WTC11 (cell line): ENCODE measurements around the gene MYO18A. TPM values are rescaled to one million over a fixed set of nuclear protein-coding genes. Genes with fewer than 3 reads are reported as not detected.

Source experiments
- ATAC-seq: fragments of 200-7000 bp; cut with Tn5 transposase; 2 replicates; pipeline ENCODE4 v1.10.0; 2021; ENCODE audit warnings: mild to moderate bottlenecking, moderate library complexity
- CTCF ChIA-PET: fragments of 300-600 bp; sonication (Branson Sonifier 250); formaldehyde crosslinking; loops from one replicate; lab custom pipeline; 2021; ENCODE audit warnings: antibody characterized with exemption; lab: Charles Lee
- POLR2A ChIA-PET: fragments of 350-600 bp; sonication (Branson Sonifier 250); formaldehyde crosslinking; loops from one replicate; lab custom pipeline; 2021; ENCODE audit warnings: antibody characterized with exemption; lab: Charles Lee
- DNase-seq: peaks from one replicate; pipeline ENCODE4 v3.0.0; 2021; ENCODE audit warnings: low spot score
- H3K27ac Mint-ChIP-seq: 2 replicates; pipeline ENCODE4 v1.8.0; 2021; ENCODE audit warnings: mixed read lengths
- H3K27me3 Mint-ChIP-seq: 2 replicates; pipeline ENCODE4 v1.8.0; 2021; ENCODE audit warnings: low read depth, mild to moderate bottlenecking, moderate library complexity, mixed read lengths
- H3K36me3 Mint-ChIP-seq: 2 replicates; pipeline ENCODE4 v1.8.0; 2021; ENCODE audit warnings: mixed read lengths
- H3K4me1 Mint-ChIP-seq: 2 replicates; pipeline ENCODE4 v1.8.0; 2022; ENCODE audit warnings: mixed read lengths
- H3K4me3 Mint-ChIP-seq: 2 replicates; pipeline ENCODE4 v1.8.0; 2021; ENCODE audit warnings: mild to moderate bottlenecking, moderate library complexity, mixed read lengths
- H3K9me3 Mint-ChIP-seq: 2 replicates; pipeline ENCODE4 v1.8.0; 2021; ENCODE audit warnings: mixed read lengths
- CREB1 ChIP-seq: sonication (generic); formaldehyde crosslinking; IDR thresholded peaks from 2 replicates; pipeline ENCODE4 v1.8.0; 2023; ENCODE audit warnings: mild to moderate bottlenecking, missing genetic modification reagents
- EMX1 ChIP-seq: fragments of 250-450 bp; sonication (Bioruptor Pico); IDR thresholded peaks from 2 replicates; pipeline ENCODE4 v1.8.0; 2021; ENCODE audit warnings: mild to moderate bottlenecking
- ETV6 ChIP-seq: sonication (generic); formaldehyde crosslinking; IDR thresholded peaks from 2 replicates; pipeline ENCODE4 v1.8.1; 2022; ENCODE audit warnings: mild to moderate bottlenecking, missing genetic modification reagents
- FOXP4 ChIP-seq: sonication (generic); formaldehyde crosslinking; IDR thresholded peaks from 2 replicates; pipeline ENCODE4 v1.8.0; 2022; ENCODE audit warnings: mild to moderate bottlenecking, missing genetic modification reagents
- HMGXB4 ChIP-seq: sonication (generic); formaldehyde crosslinking; IDR thresholded peaks from 2 replicates; pipeline ENCODE4 v1.8.1; 2023; ENCODE audit warnings: mild to moderate bottlenecking, moderate library complexity, missing genetic modification reagents
- IRF1 ChIP-seq: sonication (generic); formaldehyde crosslinking; IDR thresholded peaks from 2 replicates; pipeline ENCODE4 v1.8.0; 2023; ENCODE audit warnings: missing genetic modification reagents
- MYBL2 ChIP-seq: sonication (generic); formaldehyde crosslinking; IDR thresholded peaks from 2 replicates; pipeline ENCODE4 v1.8.1; 2023; ENCODE audit warnings: mild to moderate bottlenecking, moderate library complexity, missing genetic modification reagents
- NFATC4 ChIP-seq: fragments of 250-450 bp; sonication (Bioruptor Pico); IDR thresholded peaks from 2 replicates; pipeline ENCODE4 v1.9.0; 2021; ENCODE audit warnings: mild to moderate bottlenecking
- NFE2L1 ChIP-seq: sonication (generic); formaldehyde crosslinking; IDR thresholded peaks from 2 replicates; pipeline ENCODE4 v1.8.1; 2023; ENCODE audit warnings: missing genetic modification reagents
- OVOL2 ChIP-seq: fragments of 250-450 bp; sonication (Bioruptor Pico); IDR thresholded peaks from 2 replicates; pipeline ENCODE4 v1.9.0; 2021; ENCODE audit warnings: mild to moderate bottlenecking, borderline replicate concordance
- SMAD3 ChIP-seq: sonication (generic); formaldehyde crosslinking; IDR thresholded peaks from 2 replicates; pipeline ENCODE4 v1.8.0; 2022; ENCODE audit warnings: missing genetic modification reagents, mild to moderate bottlenecking, borderline replicate concordance
- TCF7 ChIP-seq: sonication (generic); formaldehyde crosslinking; IDR thresholded peaks from 2 replicates; pipeline ENCODE4 v1.8.0; 2022; ENCODE audit warnings: mild to moderate bottlenecking, low read depth, missing genetic modification reagents, moderate library complexity
- ZNF416 ChIP-seq: fragments of 250-450 bp; sonication (Bioruptor Pico); IDR thresholded peaks from 2 replicates; pipeline ENCODE4 v1.9.0; 2021; ENCODE audit warnings: mild to moderate bottlenecking, inconsistent platforms
- total RNA-seq: library from RNA; stranded (reverse); gene quantifications from 3 replicates; pipeline ENCODE4 v1.2.3, GENCODE V29; 2021
- TF ChIP-seq, protein P1 (sequence below): sonication (generic); formaldehyde crosslinking; IDR thresholded peaks from 2 replicates; pipeline ENCODE4 v1.8.1; 2022; ENCODE audit warnings: low read depth, missing genetic modification reagents, borderline replicate concordance
- TF ChIP-seq, protein P2 (sequence below): sonication (generic); formaldehyde crosslinking; IDR thresholded peaks from 2 replicates; pipeline ENCODE4 v1.8.1; 2023; ENCODE audit warnings: mild to moderate bottlenecking, missing genetic modification reagents
- TF ChIP-seq, protein P3 (sequence below): sonication (generic); formaldehyde crosslinking; IDR thresholded peaks from 2 replicates; pipeline ENCODE4 v1.8.0; 2023; ENCODE audit warnings: missing genetic modification reagents, mild to moderate bottlenecking, borderline replicate concordance

Gene MYO18A
- total RNA-seq, 1 experiment from 2014 or later: 54.9 TPM

GRCh38 chr17:29140051-29140621, 40.1 kb downstream of the MYO18A start:
- ChIA-PET CTCF (interaction anchor here (0.6 to 5.7 kb wide), 14 partner anchors 8 to 477 kb away, joined by 3 to 79 read pairs (median 4); partner anchors contain the start of gene MYO18A), POLR2A (interaction anchor here (0.9 kb wide), 1 partner anchor 152 kb away, joined by 3 read pairs; no protein-coding TSS in a partner anchor)
- no peaks in the 10 kb centered on the region for H3K27me3 Mint-ChIP-seq
- peaks cover 34% of the 10 kb centered on the region for H3K4me1 Mint-ChIP-seq
- no peak overlapping the region for H3K4me3 Mint-ChIP-seq
- no peaks in the 10 kb centered on the region for H3K9me3 Mint-ChIP-seq
- DNase-seq (peak; percentile 83), ATAC-seq (peak; percentile 88)
- no peaks in the 10 kb centered on the region for H3K36me3 Mint-ChIP-seq
- peak overlapping the region; percentile 69; the same call in 1 of the 2 replicates for H3K27ac Mint-ChIP-seq
- TF ChIP-seq NFATC4 (CRISPR knock-in tag) (no peak), OVOL2 (CRISPR knock-in tag) (no peak), IRF1 (CRISPR knock-in tag) (no peak), TCF7 (no peak), FOXP4 (CRISPR knock-in tag) (no peak), ETV6 (CRISPR knock-in tag) (no peak), HMGXB4 (CRISPR knock-in tag) (no peak), SMAD3 (CRISPR knock-in tag) (no peak), NFE2L1 (CRISPR knock-in tag) (no peak)
- TF ChIP-seq, protein P1, sequence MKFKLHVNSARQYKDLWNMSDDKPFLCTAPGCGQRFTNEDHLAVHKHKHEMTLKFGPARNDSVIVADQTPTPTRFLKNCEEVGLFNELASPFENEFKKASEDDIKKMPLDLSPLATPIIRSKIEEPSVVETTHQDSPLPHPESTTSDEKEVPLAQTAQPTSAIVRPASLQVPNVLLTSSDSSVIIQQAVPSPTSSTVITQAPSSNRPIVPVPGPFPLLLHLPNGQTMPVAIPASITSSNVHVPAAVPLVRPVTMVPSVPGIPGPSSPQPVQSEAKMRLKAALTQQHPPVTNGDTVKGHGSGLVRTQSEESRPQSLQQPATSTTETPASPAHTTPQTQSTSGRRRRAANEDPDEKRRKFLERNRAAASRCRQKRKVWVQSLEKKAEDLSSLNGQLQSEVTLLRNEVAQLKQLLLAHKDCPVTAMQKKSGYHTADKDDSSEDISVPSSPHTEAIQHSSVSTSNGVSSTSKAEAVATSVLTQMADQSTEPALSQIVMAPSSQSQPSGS (CRISPR knock-in tag): no peak
- TF ChIP-seq, protein P2, sequence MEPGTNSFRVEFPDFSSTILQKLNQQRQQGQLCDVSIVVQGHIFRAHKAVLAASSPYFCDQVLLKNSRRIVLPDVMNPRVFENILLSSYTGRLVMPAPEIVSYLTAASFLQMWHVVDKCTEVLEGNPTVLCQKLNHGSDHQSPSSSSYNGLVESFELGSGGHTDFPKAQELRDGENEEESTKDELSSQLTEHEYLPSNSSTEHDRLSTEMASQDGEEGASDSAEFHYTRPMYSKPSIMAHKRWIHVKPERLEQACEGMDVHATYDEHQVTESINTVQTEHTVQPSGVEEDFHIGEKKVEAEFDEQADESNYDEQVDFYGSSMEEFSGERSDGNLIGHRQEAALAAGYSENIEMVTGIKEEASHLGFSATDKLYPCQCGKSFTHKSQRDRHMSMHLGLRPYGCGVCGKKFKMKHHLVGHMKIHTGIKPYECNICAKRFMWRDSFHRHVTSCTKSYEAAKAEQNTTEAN (CRISPR knock-in tag): no peak

- H3K27me3 Mint-ChIP-seq: no peaks in the 10 kb centered on the region
- ChIA-PET CTCF (interaction anchor here (1.0 to 5.7 kb wide), 8 partner anchors 7 to 174 kb away, joined by 3 to 79 read pairs (median 9); partner anchors contain the start of gene MYO18A), POLR2A (no interaction called here)
- H3K9me3 Mint-ChIP-seq: no peaks in the 10 kb centered on the region
- DNase-seq: no peak
- H3K36me3 Mint-ChIP-seq: no peaks in the 10 kb centered on the region
- TF ChIP-seq, protein P3, sequence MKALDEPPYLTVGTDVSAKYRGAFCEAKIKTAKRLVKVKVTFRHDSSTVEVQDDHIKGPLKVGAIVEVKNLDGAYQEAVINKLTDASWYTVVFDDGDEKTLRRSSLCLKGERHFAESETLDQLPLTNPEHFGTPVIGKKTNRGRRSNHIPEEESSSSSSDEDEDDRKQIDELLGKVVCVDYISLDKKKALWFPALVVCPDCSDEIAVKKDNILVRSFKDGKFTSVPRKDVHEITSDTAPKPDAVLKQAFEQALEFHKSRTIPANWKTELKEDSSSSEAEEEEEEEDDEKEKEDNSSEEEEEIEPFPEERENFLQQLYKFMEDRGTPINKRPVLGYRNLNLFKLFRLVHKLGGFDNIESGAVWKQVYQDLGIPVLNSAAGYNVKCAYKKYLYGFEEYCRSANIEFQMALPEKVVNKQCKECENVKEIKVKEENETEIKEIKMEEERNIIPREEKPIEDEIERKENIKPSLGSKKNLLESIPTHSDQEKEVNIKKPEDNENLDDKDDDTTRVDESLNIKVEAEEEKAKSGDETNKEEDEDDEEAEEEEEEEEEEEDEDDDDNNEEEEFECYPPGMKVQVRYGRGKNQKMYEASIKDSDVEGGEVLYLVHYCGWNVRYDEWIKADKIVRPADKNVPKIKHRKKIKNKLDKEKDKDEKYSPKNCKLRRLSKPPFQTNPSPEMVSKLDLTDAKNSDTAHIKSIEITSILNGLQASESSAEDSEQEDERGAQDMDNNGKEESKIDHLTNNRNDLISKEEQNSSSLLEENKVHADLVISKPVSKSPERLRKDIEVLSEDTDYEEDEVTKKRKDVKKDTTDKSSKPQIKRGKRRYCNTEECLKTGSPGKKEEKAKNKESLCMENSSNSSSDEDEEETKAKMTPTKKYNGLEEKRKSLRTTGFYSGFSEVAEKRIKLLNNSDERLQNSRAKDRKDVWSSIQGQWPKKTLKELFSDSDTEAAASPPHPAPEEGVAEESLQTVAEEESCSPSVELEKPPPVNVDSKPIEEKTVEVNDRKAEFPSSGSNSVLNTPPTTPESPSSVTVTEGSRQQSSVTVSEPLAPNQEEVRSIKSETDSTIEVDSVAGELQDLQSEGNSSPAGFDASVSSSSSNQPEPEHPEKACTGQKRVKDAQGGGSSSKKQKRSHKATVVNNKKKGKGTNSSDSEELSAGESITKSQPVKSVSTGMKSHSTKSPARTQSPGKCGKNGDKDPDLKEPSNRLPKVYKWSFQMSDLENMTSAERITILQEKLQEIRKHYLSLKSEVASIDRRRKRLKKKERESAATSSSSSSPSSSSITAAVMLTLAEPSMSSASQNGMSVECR (CRISPR knock-in tag): no peak
- TF ChIP-seq EMX1: no peak
- no peak for TF ChIP-seq ZNF416
- no peak for TF ChIP-seq CREB1 (CRISPR knock-in tag)
- no peak for TF ChIP-seq MYBL2 (CRISPR knock-in tag)
- peaks cover 34% of the 10 kb centered on the region for H3K4me1 Mint-ChIP-seq
- no peak for ATAC-seq
- no peak overlapping the region for H3K27ac Mint-ChIP-seq
- H3K4me3 Mint-ChIP-seq: no peak overlapping the region
Measured at GRCh38 chr17:29138971-29139691, 41.1 kb downstream of the MYO18A start.
